ENCODE measurements around the gene PRAMEF7. TPM values are rescaled to one million over a fixed set of nuclear protein-coding genes. Genes with fewer than 3 reads are reported as not detected.
"Not testable (repeated sequence)": the region's sequence is repeated elsewhere in the genome, so short reads cannot be mapped to it uniquely, and the experiment has no call there.

Gene PRAMEF7
- not detected for total RNA-seq

- H3K27me3 Mint-ChIP-seq; H3K27ac Mint-ChIP-seq; CTCF ChIA-PET; POLR2A ChIA-PET; H3K36me3 Mint-ChIP-seq; DNase-seq; H3K4me1 Mint-ChIP-seq (ENCODE audit: low read depth); H3K4me3 Mint-ChIP-seq; intact Hi-C loops (cut with micrococcal nuclease); H3K9me3 Mint-ChIP-seq: not testable (repeated sequence)
Observed at GRCh38 chr1:12916310-12916709, at the start of gene PRAMEF7. PRAMEF7 (plus strand) TSS chr1:12916610; CDS start chr1:12917693, 1,083 bp downstream.

GRCh38 chr1:12878453-12878852 is 38.0 kb upstream of the PRAMEF7 start:
- H3K4me1 Mint-ChIP-seq (ENCODE audit: low read depth); intact Hi-C loops (cut with micrococcal nuclease); H3K36me3 Mint-ChIP-seq; H3K27me3 Mint-ChIP-seq; H3K27ac Mint-ChIP-seq; POLR2A ChIA-PET; DNase-seq; CTCF ChIA-PET; H3K9me3 Mint-ChIP-seq; H3K4me3 Mint-ChIP-seq: not testable (repeated sequence)

- H3K9me3 Mint-ChIP-seq; intact Hi-C loops (cut with micrococcal nuclease); POLR2A ChIA-PET; DNase-seq; H3K4me3 Mint-ChIP-seq; H3K27me3 Mint-ChIP-seq; H3K4me1 Mint-ChIP-seq (ENCODE audit: low read depth); CTCF ChIA-PET; H3K36me3 Mint-ChIP-seq; H3K27ac Mint-ChIP-seq: not testable (repeated sequence)
Observed at GRCh38 chr1:12886101-12886500, 30.3 kb upstream of the PRAMEF7 start, which contains the start of gene PRAMEF4. PRAMEF4 (minus strand) TSS chr1:12886201; CDS start chr1:12883394, 2,807 bp downstream.

GRCh38 chr1:12898170-12898569 is 18.2 kb upstream of the PRAMEF7 start, which contains the start of gene PRAMEF10:
PRAMEF10 (minus strand) TSS chr1:12898270; CDS start chr1:12895847, 2,423 bp downstream.
- H3K9me3 Mint-ChIP-seq; H3K36me3 Mint-ChIP-seq; intact Hi-C loops (cut with micrococcal nuclease); H3K27ac Mint-ChIP-seq; POLR2A ChIA-PET; H3K27me3 Mint-ChIP-seq; CTCF ChIA-PET; H3K4me3 Mint-ChIP-seq; DNase-seq; H3K4me1 Mint-ChIP-seq (ENCODE audit: low read depth): not testable (repeated sequence)

- H3K36me3 Mint-ChIP-seq; H3K9me3 Mint-ChIP-seq; H3K27ac Mint-ChIP-seq; CTCF ChIA-PET; H3K4me3 Mint-ChIP-seq; POLR2A ChIA-PET; H3K4me1 Mint-ChIP-seq (ENCODE audit: low read depth); DNase-seq; intact Hi-C loops (cut with micrococcal nuclease); H3K27me3 Mint-ChIP-seq: not testable (repeated sequence)
Observed at GRCh38 chr1:12899186-12899585, 17.2 kb upstream of the PRAMEF7 start.

DNA sequence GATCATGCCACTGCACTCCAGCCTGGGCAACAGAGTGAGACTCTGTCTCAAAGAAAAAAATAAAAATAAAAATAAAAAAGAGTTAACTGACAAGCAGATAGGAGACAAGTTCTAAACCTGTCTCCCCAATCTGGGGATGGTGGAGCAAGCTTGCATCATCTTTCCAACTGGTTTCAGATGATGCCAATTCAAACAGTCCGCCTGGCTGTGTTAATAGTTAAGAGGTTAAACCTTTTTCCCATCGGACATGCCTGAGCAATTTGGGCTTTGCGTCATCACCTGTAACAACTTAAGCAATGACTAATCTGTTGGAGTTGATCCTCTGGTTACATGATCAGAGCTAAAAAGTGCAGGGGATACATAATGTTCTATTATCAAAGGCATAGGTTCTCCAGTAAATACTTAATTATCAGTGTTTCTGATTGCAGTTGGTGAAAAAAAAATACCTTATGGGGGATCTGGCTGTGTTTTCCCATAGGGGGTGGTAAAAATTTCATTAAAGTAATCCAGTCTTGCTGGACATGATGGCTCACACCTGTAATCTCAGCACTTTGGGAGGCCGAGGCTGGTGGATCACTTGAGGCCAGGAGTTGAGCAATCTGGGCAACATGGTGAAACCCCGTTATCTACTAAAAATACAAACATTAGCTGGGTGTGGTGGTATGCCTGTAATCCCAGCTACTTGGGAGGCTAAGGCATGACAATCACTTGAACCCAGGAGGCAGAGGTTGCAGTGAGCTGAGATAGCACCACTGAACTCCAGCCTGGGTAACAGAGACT is 12.4 kb upstream of the PRAMEF7 start:
- H3K36me3 Mint-ChIP-seq; CTCF ChIA-PET; DNase-seq; intact Hi-C loops (cut with micrococcal nuclease); POLR2A ChIA-PET; H3K4me1 Mint-ChIP-seq (ENCODE audit: low read depth); H3K9me3 Mint-ChIP-seq; H3K27me3 Mint-ChIP-seq; H3K4me3 Mint-ChIP-seq; H3K27ac Mint-ChIP-seq: not testable (repeated sequence)

DNA sequence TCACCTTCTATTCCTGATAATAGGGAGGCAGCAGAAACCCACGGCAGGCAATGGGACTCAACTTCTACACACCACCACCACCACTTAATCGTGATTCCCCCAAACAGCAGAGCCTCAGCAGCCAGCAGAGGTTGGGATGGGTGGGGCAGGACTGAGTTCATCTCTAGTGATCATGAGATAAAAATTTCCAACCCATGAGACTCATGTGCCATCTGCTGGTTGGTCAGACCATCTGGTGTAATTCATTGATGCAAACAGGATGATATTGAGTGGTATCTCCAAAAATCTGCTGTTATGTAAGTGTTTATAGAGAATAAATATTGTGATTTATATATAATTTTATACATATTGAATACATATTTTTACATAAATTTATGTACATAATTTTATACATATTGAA is 5.3 kb downstream of the PRAMEF7 start:
- intact Hi-C loops (cut with micrococcal nuclease); H3K27me3 Mint-ChIP-seq; POLR2A ChIA-PET; H3K4me3 Mint-ChIP-seq; H3K4me1 Mint-ChIP-seq (ENCODE audit: low read depth); H3K9me3 Mint-ChIP-seq; DNase-seq; CTCF ChIA-PET; H3K36me3 Mint-ChIP-seq; H3K27ac Mint-ChIP-seq: not testable (repeated sequence)

GRCh38 chr1:12924368-12924767 is 8.0 kb downstream of the PRAMEF7 start:
- CTCF ChIA-PET; DNase-seq; H3K9me3 Mint-ChIP-seq; H3K36me3 Mint-ChIP-seq; H3K4me3 Mint-ChIP-seq; intact Hi-C loops (cut with micrococcal nuclease); H3K27me3 Mint-ChIP-seq; H3K4me1 Mint-ChIP-seq (ENCODE audit: low read depth); POLR2A ChIA-PET; H3K27ac Mint-ChIP-seq: not testable (repeated sequence)

DNA sequence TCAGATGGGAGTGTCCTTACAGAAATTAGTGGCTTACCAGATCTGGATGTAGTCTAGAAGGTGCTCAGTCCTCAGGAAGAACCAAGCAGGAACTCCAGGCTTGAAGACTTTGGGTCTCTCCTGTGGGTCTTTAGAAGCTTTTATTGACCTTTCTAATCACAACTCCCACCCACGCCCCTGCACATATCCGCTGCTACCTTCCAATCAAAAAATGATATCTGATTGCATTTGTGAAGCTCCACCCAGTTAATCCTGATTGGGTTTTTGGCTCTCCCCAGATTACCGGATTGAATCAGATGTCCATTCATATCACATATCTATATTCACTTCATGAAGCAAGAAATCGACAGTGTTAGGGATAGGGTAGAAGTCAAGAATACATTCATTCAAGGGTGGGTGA is 31.1 kb downstream of the PRAMEF7 start, which contains the start of gene PRAMEF6:
Gene PRAMEF6 (minus strand): TSS at position 101 of the 400 bp plus-strand sequence. CDS start 5,062 bp downstream, outside the sequence.
- CTCF ChIA-PET; H3K4me1 Mint-ChIP-seq (ENCODE audit: low read depth); intact Hi-C loops (cut with micrococcal nuclease); H3K36me3 Mint-ChIP-seq; DNase-seq; H3K27me3 Mint-ChIP-seq; H3K27ac Mint-ChIP-seq; POLR2A ChIA-PET; H3K4me3 Mint-ChIP-seq; H3K9me3 Mint-ChIP-seq: not testable (repeated sequence)

Other genes starting within 250 kb of the PRAMEF7 start
- gene AADACL3, start 200.5 kb upstream of the PRAMEF7 start, total RNA-seq = not detected
- not detected for gene CFAP107, start 170.4 kb upstream of the PRAMEF7 start, total RNA-seq
- not detected for gene PRAMEF12, start 142.9 kb upstream of the PRAMEF7 start, total RNA-seq
- not detected for gene PRAMEF1, start 125.2 kb upstream of the PRAMEF7 start, total RNA-seq
- gene PRAMEF11, start 85.2 kb upstream of the PRAMEF7 start, total RNA-seq = not detected
- not detected for gene HNRNPCL1, start 67.9 kb upstream of the PRAMEF7 start, total RNA-seq
- not detected for gene PRAMEF2, start 59.5 kb upstream of the PRAMEF7 start, total RNA-seq
- not detected for gene PRAMEF4, start 30.4 kb upstream of the PRAMEF7 start, total RNA-seq
- gene PRAMEF10, start 18.3 kb upstream of the PRAMEF7 start, total RNA-seq = not detected
- gene PRAMEF6, start 31.0 kb downstream of the PRAMEF7 start, total RNA-seq = not detected
- not detected for gene PRAMEF27, start 140.0 kb downstream of the PRAMEF7 start, total RNA-seq
- gene HNRNPCL3, start 144.2 kb downstream of the PRAMEF7 start, total RNA-seq = not detected
- gene PRAMEF25, start 154.2 kb downstream of the PRAMEF7 start, total RNA-seq = not detected
- gene HNRNPCL2, start 200.2 kb downstream of the PRAMEF7 start, total RNA-seq = not detected
- gene PRAMEF26, start 239.4 kb downstream of the PRAMEF7 start, total RNA-seq = not detected
- not detected for gene HNRNPCL4, start 249.0 kb downstream of the PRAMEF7 start, total RNA-seq

Measured in activated CD4-positive, alpha-beta memory T cell treated with anti-CD3 and anti-CD28 coated beads for 36 hours (primary cell).